B cell (primary cell): ENCODE results near the gene SCN1B. TPM values are rescaled to one million over a fixed set of nuclear protein-coding genes. Genes with fewer than 3 reads are reported as not detected.

ENCODE experiments used
- ATAC-seq: fragments of 200-7000 bp; cut with Tn5 transposase; one replicate; pipeline ENCODE4 v1.10.0; 2021; ENCODE audit warnings: low read depth, mild to moderate bottlenecking, moderate number of reproducible peaks, moderate library complexity
- CTCF ChIA-PET: fragments of 350-600 bp; sonication (Branson Sonifier 250); formaldehyde crosslinking; loops from one replicate; lab custom pipeline; 2021; ENCODE audit warnings: antibody characterized with exemption, inconsistent platforms; lab: Charles Lee
- POLR2A ChIA-PET: fragments of 350-600 bp; sonication (Branson Sonifier 250); formaldehyde crosslinking; loops from one replicate; lab custom pipeline; 2021; ENCODE audit warnings: antibody characterized with exemption; lab: Charles Lee
- DNase-seq: peaks from one replicate; pipeline ENCODE4 v3.0.0; 2013
- H2AFZ ChIP-seq: 2 replicates; pipeline ENCODE4 v1.6.1; 2012; ENCODE audit warnings: mild to moderate bottlenecking, low read depth, low read length; ENCODE audit not compliant: insufficient read depth, poor library complexity, severe bottlenecking
- H3K27ac ChIP-seq, 2 donors: 1 replicate in 1 of 2; 2 replicates in 1 of 2; pipeline ENCODE4 v1.5.1; 2012 to 2013; ENCODE audit warnings: low read length in 2 of 2, mild to moderate bottlenecking in 2 of 2, moderate library complexity in 1 of 2
- H3K27me3 ChIP-seq, 4 experiments: fragments of 200-600 bp in 1 of 4; sonication (generic) in 1 of 4; replicated peaks in 1 of 4; 1 replicate in 2 of 4; 2 replicates in 2 of 4; pipeline versions ENCODE4 v1.6.1 to v1.7.0; 2013 to 2016; ENCODE audit warnings: low read length in 3 of 4, mild to moderate bottlenecking in 2 of 4, mixed read lengths in 1 of 4, moderate library complexity in 1 of 4; ENCODE audit not compliant: insufficient read depth in 4 of 4, control insufficient read depth in 3 of 4; ENCODE audit errors: control extremely low read depth in 1 of 4
- H3K36me3 ChIP-seq, 2 experiments: replicated peaks in 1 of 2; 1 replicate in 1 of 2; 2 replicates in 1 of 2; pipeline versions ENCODE4 v1.6.1 to v1.7.1; 2013; ENCODE audit warnings: low read length in 1 of 2; ENCODE audit not compliant: insufficient read depth in 2 of 2, control insufficient read depth in 1 of 2; ENCODE audit errors: control extremely low read depth in 1 of 2, extremely low read depth in 1 of 2
- H3K4me1 ChIP-seq, 2 donors: fragments of 200-600 bp in 1 of 2; sonication (generic) in 1 of 2; 1 replicate in 1 of 2; 2 replicates in 1 of 2; pipeline versions ENCODE4 v1.5.1 to v1.6.1; 2013 to 2017; ENCODE audit warnings: low read length in 2 of 2; ENCODE audit not compliant: control insufficient read depth in 2 of 2, insufficient read depth in 2 of 2
- H3K4me2 ChIP-seq: replicated peaks from 2 replicates; pipeline ENCODE3; 2012; ENCODE audit warnings: mild to moderate bottlenecking, low read depth, low read length; ENCODE audit not compliant: poor library complexity, severe bottlenecking
- H3K4me3 ChIP-seq, 5 experiments: fragments of 200-600 bp in 1 of 5; sonication (generic) in 1 of 5; 1 replicate in 3 of 5; 2 replicates in 2 of 5; pipeline versions ENCODE4 v1.5.1 to v1.7.0; 2011 to 2016; ENCODE audit warnings: low read length in 4 of 5, mild to moderate bottlenecking in 4 of 5, low read depth in 2 of 5, control low read depth in 1 of 5, moderate library complexity in 1 of 5; ENCODE audit not compliant: insufficient read depth in 1 of 5; ENCODE audit errors: control extremely low read depth in 1 of 5, extremely low read depth in 1 of 5
- H3K79me2 ChIP-seq: fragments of 200-600 bp; sonication (generic); one replicate; pipeline ENCODE4 v1.6.0; 2016; ENCODE audit warnings: low read length; ENCODE audit not compliant: control insufficient read depth, insufficient read depth
- H3K9ac ChIP-seq: fragments of 200-600 bp; sonication (generic); 2 replicates; pipeline ENCODE4 v1.6.1; 2017; ENCODE audit warnings: mild to moderate bottlenecking, low read length, moderate library complexity
- H3K9me3 ChIP-seq, 3 donors: one replicate each; pipeline versions ENCODE4 v1.6.1 to v1.7.1; 2013; ENCODE audit warnings: low read length in 2 of 3; ENCODE audit not compliant: control insufficient read depth in 2 of 3, insufficient read depth in 1 of 3; ENCODE audit errors: control extremely low read depth in 1 of 3
- H4K20me1 ChIP-seq: 2 replicates; pipeline ENCODE4 v1.6.0; 2012; ENCODE audit warnings: mild to moderate bottlenecking, low read length; ENCODE audit not compliant: insufficient read depth, control insufficient read depth, poor library complexity, severe bottlenecking
- H3K27ac Mint-ChIP-seq: one replicate; pipeline ENCODE4 v1.8.0; 2021; ENCODE audit warnings: mixed read lengths
- H3K27me3 Mint-ChIP-seq: one replicate; pipeline ENCODE4 v1.8.0; 2021; ENCODE audit warnings: mixed read lengths
- H3K4me1 Mint-ChIP-seq: one replicate; pipeline ENCODE4 v1.8.0; 2021; ENCODE audit warnings: mixed read lengths
- H3K4me3 Mint-ChIP-seq: one replicate; pipeline ENCODE4 v1.8.0; 2021; ENCODE audit warnings: mixed read lengths
- H3K9me3 Mint-ChIP-seq: one replicate; pipeline ENCODE4 v1.8.0; 2022; ENCODE audit warnings: mixed read lengths; ENCODE audit not compliant: insufficient read depth
- CTCF ChIP-seq: fragments of 200-600 bp; IDR thresholded peaks from one replicate; pipeline ENCODE4 v1.8.0; 2022; ENCODE audit warnings: antibody characterized with exemption, mild to moderate bottlenecking
- EZH2 ChIP-seq: IDR thresholded peaks from 2 replicates; pipeline ENCODE4 v1.6.1; 2012; ENCODE audit warnings: borderline replicate concordance, low read depth, mild to moderate bottlenecking, moderate library complexity, low read length; ENCODE audit not compliant: insufficient read depth, poor library complexity, severe bottlenecking
- WGBS: methylation state at CpG from one replicate; pipeline ENCODE4 v1.1.5; 2013; ENCODE audit warnings: missing lambda C conversion rate; ENCODE audit not compliant: insufficient coverage; 5-methylcytosine and 5-hydroxymethylcytosine counted together
- intact Hi-C: fragments of 100-400 bp; cut with micrococcal nuclease; formaldehyde crosslinking; loops from one replicate; pipeline ENCODE4 v1.10.0; 2022
- polyA plus RNA-seq: library from polyadenylated mRNA; depleted of rRNA; stranded (reverse); fragments of >200 nt; gene quantifications from 2 replicates; pipeline ENCODE4 v1.2.3, GENCODE V29; 2012
- total RNA-seq, 2 donors: library from RNA; stranded (reverse); fragments of 120-200 nt in 1 of 2; gene quantifications; 1 replicate in 1 of 2; 2 replicates in 1 of 2; pipeline versions ENCODE4 v1.2.3 to v1.2.4, GENCODE V29; 2013 to 2022

Gene SCN1B
- total and polyA plus RNA-seq, 2 donors (not counting 1 experiment from before 2014, with no cell fraction given), result 0.52 to 0.72 TPM

GRCh38 chr19:35076657-35077056 lies 46.4 kb downstream of the SCN1B start:
- ChIA-PET POLR2A (no interaction called here), CTCF (no interaction called here)
- TF ChIP-seq CTCF (no peak), EZH2 (no peak)
- Histone ChIP-seq H3K36me3 (no peaks in the 10 kb centered on the region), H3K9ac (no peak overlapping the region), H3K4me3 (no peak overlapping the region), H4K20me1 (no peaks in the 10 kb centered on the region), H3K79me2 (no peaks in the 10 kb centered on the region), H3K27me3 (no peaks in the 10 kb centered on the region), H3K27ac (no peak overlapping the region), H2AFZ (no peak overlapping the region), H3K9me3 (no peaks in the 10 kb centered on the region), H3K4me2 (peak overlapping the region; percentile 23), H3K4me1 (peaks cover 30 to 42% of the 10 kb centered on the region in 2 donors)
- ATAC-seq (no peak), DNase-seq (no peak)
- Mint-ChIP-seq H3K27ac (peak overlapping the region; percentile 67), H3K4me1 (peaks cover 42% of the 10 kb centered on the region), H3K27me3 (peaks cover 5% of the 10 kb centered on the region), H3K4me3 (no peak overlapping the region), H3K9me3 (no peaks in the 10 kb centered on the region)
- intact Hi-C loops, result no loop called here
- WGBS, result 3% methylated on average over 6 of the region's 8 CpGs

GRCh38 chr19:35077411-35078223 lies 47.3 kb downstream of the SCN1B start:
- H3K9ac ChIP-seq, result no peak overlapping the region
- no peak overlapping the region for H3K4me2 ChIP-seq
- no peak for TF ChIP-seq CTCF
- no peak for TF ChIP-seq EZH2
- H3K27ac Mint-ChIP-seq, result peak overlapping the region; percentile 20
- no peaks in the 10 kb centered on the region for H3K27me3 ChIP-seq
- DNase-seq, result no peak
- no peak overlapping the region for H3K27ac ChIP-seq
- H3K79me2 ChIP-seq, result no peaks in the 10 kb centered on the region
- H3K4me3 Mint-ChIP-seq, result no peak overlapping the region
- ATAC-seq, result no peak
- H3K9me3 Mint-ChIP-seq, result no peaks in the 10 kb centered on the region
- 95% methylated on average over 16 of the region's 17 CpGs for WGBS
- peaks cover 5% of the 10 kb centered on the region for H3K27me3 Mint-ChIP-seq
- intact Hi-C loops, result no loop called here
- POLR2A ChIA-PET, result no interaction called here
- H3K4me1 ChIP-seq, result peaks cover 35 to 50% of the 10 kb centered on the region in 2 donors
- no peaks in the 10 kb centered on the region for H3K9me3 ChIP-seq
- H2AFZ ChIP-seq, result no peak overlapping the region
- H3K4me1 Mint-ChIP-seq, result peaks cover 46% of the 10 kb centered on the region
- H4K20me1 ChIP-seq, result no peaks in the 10 kb centered on the region
- CTCF ChIA-PET, result interaction anchor here (1.1 to 1.8 kb wide), 2 partner anchors 64 to 173 kb away, joined by 3 to 6 read pairs; no protein-coding TSS in a partner anchor
- no peaks in the 10 kb centered on the region for H3K36me3 ChIP-seq
- H3K4me3 ChIP-seq, result no peak overlapping the region
